PC-3 (cell line): ENCODE measurements around the gene CTNNAL1.

Source experiments
- EZH2phosphoT487 ChIP-seq: fragments of 300-600 bp; sonication (generic); IDR thresholded peaks from 2 replicates; pipeline ENCODE4 v1.6.1; 2018; ENCODE audit warnings: mild to moderate bottlenecking, antibody characterized with exemption, low read length, borderline replicate concordance
- TF ChIP-seq, protein P1 (sequence below): fragments of 300-600 bp; sonication (generic); conservative IDR thresholded peaks from 2 replicates; pipeline ENCODE4 v1.5.1; 2017; ENCODE audit warnings: antibody characterized with exemption, low read depth, mild to moderate bottlenecking, low read length

DNA sequence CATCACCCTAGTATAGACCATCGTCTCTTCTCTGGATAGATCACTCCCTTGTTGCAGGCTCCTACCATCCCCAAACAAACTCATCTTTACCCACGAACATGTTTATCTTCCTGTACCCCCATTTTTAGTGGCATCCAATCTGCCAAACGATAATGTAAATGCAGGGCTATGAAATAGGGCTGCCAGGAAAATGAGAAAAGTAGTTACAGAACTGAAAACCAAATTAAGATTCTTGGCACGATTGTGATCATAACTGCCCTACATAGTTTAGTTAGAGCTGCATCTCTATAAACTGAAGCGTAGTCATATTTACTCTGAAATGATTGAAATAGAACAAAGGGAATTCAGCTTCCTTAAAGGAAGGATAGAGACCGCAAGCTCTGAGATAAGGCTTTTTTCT, 53.0 kb downstream of the CTNNAL1 start:
- TF ChIP-seq, protein P1, sequence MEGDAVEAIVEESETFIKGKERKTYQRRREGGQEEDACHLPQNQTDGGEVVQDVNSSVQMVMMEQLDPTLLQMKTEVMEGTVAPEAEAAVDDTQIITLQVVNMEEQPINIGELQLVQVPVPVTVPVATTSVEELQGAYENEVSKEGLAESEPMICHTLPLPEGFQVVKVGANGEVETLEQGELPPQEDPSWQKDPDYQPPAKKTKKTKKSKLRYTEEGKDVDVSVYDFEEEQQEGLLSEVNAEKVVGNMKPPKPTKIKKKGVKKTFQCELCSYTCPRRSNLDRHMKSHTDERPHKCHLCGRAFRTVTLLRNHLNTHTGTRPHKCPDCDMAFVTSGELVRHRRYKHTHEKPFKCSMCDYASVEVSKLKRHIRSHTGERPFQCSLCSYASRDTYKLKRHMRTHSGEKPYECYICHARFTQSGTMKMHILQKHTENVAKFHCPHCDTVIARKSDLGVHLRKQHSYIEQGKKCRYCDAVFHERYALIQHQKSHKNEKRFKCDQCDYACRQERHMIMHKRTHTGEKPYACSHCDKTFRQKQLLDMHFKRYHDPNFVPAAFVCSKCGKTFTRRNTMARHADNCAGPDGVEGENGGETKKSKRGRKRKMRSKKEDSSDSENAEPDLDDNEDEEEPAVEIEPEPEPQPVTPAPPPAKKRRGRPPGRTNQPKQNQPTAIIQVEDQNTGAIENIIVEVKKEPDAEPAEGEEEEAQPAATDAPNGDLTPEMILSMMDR: no peak
- TF ChIP-seq EZH2phosphoT487: no peak
